GM12875 (cell line): ENCODE results near the gene STARD13.

ENCODE experiments used
- H3K4me3 ChIP-seq: one replicate; pipeline ENCODE4 v1.5.1; 2011; ENCODE audit warnings: low read depth, low read length, control low read depth
- TF ChIP-seq, protein P1 (sequence below): IDR thresholded peaks from 2 replicates; pipeline ENCODE4 v1.5.1; 2011; ENCODE audit warnings: low read depth, mild to moderate bottlenecking, control low read depth, inconsistent platforms, low read length, moderate library complexity, borderline replicate concordance; ENCODE audit not compliant: insufficient read depth

Gene STARD13

DNA sequence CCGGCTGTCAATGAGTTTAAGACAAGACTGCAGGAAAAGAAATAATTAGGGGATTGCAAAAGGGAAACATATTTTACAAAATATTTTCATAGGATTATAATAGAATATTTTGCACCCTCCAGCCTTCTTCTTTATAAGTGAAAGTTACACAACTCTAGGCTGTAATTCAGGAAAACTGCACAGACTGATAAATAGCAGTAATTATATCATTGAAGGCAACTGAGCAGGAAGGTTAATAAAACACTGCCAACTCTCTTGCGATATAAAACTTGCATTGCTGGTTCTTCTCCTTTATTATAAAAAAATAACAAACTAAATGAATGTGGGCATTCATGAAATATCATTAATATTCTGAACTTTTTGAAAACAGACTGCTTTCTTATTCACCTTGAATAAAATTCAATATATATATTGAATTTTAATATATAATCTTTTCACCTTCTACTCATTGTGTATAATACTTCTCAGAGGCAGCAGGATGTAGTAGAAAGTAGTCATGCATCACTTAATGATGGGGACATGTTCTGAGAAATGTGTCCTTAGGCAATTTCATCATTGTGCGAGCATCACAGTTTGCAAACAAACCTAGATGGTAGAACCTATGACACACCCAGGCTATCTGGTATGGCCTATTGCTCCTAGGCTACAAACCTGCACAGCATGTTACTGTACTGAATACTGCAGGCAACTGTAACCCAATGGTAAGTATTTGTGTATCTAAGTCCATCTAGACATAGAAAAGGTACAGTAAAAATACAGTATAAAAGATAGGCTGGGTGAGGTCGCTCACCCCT, 24.9 kb upstream of the STARD13 start:
- no peak overlapping the region for H3K4me3 ChIP-seq
- TF ChIP-seq, protein P1, sequence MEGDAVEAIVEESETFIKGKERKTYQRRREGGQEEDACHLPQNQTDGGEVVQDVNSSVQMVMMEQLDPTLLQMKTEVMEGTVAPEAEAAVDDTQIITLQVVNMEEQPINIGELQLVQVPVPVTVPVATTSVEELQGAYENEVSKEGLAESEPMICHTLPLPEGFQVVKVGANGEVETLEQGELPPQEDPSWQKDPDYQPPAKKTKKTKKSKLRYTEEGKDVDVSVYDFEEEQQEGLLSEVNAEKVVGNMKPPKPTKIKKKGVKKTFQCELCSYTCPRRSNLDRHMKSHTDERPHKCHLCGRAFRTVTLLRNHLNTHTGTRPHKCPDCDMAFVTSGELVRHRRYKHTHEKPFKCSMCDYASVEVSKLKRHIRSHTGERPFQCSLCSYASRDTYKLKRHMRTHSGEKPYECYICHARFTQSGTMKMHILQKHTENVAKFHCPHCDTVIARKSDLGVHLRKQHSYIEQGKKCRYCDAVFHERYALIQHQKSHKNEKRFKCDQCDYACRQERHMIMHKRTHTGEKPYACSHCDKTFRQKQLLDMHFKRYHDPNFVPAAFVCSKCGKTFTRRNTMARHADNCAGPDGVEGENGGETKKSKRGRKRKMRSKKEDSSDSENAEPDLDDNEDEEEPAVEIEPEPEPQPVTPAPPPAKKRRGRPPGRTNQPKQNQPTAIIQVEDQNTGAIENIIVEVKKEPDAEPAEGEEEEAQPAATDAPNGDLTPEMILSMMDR, result no peak

DNA sequence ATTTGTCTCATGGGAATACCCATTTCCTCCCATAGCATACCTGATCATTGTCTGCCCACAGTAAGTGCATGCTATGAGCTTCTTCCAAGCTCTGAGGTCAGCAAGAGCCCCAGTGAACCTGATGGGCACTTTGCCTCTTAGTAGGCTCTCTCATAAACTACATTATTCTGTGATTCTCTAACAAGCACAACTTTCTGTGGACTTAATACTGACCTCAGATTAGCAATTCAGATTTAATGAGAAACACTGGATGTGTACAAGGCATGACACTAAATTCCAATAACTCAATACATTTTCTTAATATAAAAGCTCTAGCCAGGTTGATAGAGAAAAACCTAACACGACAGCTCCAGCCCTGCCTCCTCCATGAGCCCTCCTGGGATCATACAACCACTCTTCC, 23.3 kb upstream of the STARD13 start:
- no peak overlapping the region for H3K4me3 ChIP-seq
- TF ChIP-seq, protein P1, result no peak

DNA sequence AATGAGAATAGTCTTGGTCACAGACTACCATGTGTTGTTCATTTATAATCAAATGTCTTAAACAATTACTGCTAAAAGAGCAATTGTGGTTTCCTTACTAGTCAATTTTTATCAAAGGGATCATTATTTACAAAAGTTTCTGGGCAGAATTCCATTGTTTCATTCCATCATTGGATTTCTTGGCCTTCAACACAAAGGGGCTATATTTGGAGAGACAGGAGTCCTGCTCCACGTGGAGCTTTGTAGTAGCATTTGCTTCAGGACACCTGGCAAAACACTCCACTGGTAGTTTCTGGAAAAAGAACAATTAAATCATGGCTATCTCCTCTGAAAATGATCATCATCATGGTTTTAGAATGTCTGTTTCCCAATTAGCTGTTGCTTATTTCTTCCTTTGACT, 22.3 kb upstream of the STARD13 start:
- H3K4me3 ChIP-seq, result no peak overlapping the region
- TF ChIP-seq, protein P1, result no peak

DNA sequence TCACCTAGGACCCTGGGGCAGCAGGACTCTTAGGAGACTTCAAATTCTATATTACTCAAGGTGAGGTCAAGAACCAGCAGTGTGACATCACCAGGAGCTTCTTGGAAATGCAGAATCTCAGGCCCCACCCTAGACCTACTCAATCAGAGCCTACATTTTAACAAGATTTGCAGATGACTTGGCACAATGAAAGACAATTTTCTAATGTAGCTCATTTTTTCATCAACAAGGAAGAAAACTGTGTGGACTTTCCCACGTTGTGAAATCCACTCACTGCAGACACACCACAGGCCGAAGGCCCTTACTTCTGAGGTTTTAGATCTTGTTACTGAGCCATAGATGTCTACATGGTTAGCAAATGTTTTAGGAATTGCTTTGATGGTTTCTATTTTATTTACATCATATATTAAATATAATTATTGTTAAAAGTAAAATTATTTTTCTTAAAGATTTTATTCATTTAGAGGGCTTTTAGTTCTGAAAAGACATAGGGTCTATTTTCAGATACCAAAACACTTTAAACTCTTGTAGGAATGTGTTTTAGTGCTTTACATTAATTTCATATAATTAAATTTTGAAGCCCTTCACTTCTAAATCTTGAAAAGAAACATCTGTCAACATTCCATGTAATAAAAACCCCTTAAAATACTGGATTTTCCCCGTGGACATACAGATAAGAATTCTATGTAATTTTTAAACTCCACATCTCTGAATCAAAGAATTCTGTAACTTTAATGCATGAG, 18.5 kb upstream of the STARD13 start:
- H3K4me3 ChIP-seq, result no peak overlapping the region
- TF ChIP-seq, protein P1, result no peak

DNA sequence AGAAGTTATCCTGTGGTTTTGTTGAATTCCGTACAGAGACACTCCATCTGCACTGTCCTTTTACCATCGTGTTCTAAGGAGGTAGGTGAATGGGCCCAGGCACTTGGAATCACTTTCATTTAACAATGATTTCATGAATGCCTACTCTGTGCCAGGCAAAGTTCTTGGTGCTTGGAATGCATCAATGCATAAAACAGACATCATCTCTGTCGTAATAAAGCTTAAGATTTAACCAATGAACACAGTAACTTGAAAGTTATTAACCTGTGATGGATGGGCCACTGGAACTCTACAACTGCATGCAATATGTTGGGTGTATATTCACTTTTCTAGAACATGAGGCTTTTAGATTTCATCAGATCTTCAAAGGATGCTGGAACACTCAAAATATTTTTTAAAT, 14.1 kb upstream of the STARD13 start:
- no peak overlapping the region for H3K4me3 ChIP-seq
- TF ChIP-seq, protein P1, result no peak

DNA sequence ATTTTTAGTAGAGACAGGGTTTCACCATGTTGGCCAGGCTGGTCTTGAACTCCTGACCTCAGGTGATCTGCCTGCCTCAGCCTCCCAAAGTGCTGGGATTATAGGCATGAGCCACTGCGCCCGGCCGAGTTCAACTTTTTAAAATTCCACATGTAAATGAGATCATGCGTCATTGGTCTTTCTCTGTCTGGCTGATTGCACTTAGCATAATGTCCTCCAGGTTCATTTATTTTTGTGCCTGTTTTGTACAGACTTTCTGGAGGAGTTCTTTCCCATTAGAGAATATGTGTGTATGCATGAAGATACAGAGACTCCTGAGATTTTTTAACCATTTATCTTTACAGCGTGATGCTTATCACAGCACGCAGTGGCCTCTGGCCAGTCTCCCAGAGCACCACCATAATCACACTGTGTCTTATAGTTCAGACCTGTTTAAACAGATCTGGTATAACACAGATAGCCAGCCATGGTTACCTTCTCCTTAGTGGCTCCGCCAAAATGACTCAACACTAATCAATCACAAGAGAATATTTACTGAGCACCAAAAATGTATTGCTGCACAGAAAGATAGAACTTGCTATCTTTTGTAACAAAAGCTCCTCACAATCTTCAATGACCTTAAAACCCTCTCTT, 11.4 kb upstream of the STARD13 start:
- TF ChIP-seq, protein P1, result no peak
- H3K4me3 ChIP-seq, result no peak overlapping the region
